Omental fat pad (tissue), 4 donors: ENCODE measurements around the gene DUSP5. TPM values are rescaled to one million over a fixed set of nuclear protein-coding genes. Genes with fewer than 3 reads are reported as not detected.
"Not testable (repeated sequence)": the region's sequence is repeated elsewhere in the genome, so short reads cannot be mapped to it uniquely, and the experiment has no call there.

Experiments
- ATAC-seq: fragments of 150-250 bp; one replicate; pipeline ENCODE4 v1.9.1; 2016; ENCODE audit warnings: mild to moderate bottlenecking, moderate library complexity; ENCODE audit not compliant: low FRiP score
- DNase-seq: peaks from one replicate; pipeline ENCODE4 v3.0.0-alpha.2; 2019; ENCODE audit warnings: low spot score
- CTCF ChIP-seq, 3 donors: fragments of 450-650 bp; IDR thresholded peaks; one replicate each; pipeline ENCODE4 v1.5.1; 2016 to 2017; ENCODE audit warnings: antibody characterized with exemption in 3 of 3, mild to moderate bottlenecking in 3 of 3, moderate library complexity in 2 of 3
- total RNA-seq, 4 donors: library from RNA; depleted of rRNA; stranded (reverse); fragments of >200 nt; gene quantifications; one replicate each; pipeline ENCODE4 v1.1.0, GENCODE V29; 2016

Gene DUSP5
- total RNA-seq, 4 donors from 2014 or later: 9.2 to 71.4 (median 41.4) TPM

DNA sequence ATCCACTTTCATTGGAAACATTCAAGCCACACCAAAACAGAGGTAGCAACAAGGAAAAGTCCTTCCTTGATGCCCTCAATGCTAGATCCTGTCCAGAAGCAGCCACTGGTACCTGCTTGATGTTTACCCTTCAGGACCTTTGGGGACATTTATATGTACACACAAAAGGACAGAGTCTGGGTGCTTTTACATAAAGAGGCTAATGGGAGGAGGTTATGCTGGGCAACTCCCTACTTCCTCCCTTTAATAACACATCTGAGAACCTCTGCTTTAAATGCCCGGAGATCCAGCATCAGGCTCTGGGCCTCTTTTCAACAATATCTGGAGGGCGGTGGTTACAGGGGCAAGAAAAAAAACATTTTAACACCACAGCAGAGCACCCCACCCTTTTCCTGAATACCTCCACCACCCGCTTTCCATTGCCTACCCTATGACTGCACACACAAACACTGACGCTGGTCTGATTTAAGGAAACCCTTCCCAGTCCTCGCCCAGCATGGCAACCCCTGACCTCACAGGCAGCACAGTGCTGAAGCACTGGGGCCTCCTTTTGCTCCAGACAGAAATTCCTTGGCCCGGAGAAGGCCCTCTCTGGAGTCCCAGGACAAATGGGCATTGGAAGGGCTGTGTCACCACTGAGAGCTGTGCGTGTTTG is 39.3 kb upstream of the DUSP5 start:
- no peak for ATAC-seq
- no peak for TF ChIP-seq CTCF (IDR thresholded peaks at IDR 0.05)

GRCh38 chr10:110459600-110459999 is 38.1 kb upstream of the DUSP5 start:
- ATAC-seq: no peak
- no peak for DNase-seq
- no peak for TF ChIP-seq CTCF (IDR thresholded peaks at IDR 0.05)

More for the DNA sequence above, 39.3 kb upstream of the DUSP5 start:
- no peak for DNase-seq

DNA sequence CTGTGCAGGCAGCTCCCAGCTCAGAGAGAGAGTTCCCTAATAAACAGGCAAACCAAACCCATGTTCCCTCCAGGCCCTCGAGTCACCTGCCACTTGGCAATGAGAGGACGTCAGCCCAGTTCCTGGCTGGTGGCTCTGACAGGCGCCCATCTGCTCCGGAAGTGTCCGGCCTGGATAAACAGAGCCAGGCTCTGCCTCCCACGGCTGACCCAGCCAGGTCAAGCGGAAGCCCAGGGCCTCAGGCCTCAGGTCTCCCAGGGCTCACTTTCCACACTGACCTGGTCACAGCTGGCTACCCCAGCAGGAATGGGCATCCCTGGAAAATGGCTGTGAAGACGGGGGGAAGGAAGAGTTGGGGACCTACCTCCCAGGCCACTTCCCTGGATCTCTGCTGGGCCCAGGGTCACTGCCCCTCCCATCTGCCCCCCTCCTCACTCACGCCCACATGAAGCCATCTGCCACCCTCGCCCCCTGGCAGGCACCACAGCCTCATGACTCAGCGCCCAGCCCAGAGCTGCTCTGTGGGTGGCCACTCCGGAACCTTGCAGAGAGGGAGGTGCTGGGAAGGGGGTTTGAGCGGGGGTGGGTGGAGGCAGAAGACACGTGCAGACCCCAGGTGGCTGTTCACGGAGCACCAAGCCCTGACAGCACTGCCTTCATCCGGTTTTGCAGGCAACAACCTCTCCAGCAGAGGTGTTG is 37.4 kb upstream of the DUSP5 start:
- ATAC-seq: no peak
- no peak for DNase-seq
- TF ChIP-seq CTCF (IDR thresholded peaks at IDR 0.05): no peak

- TF ChIP-seq CTCF (IDR thresholded peaks at IDR 0.05): no peak
- ATAC-seq (no peak), DNase-seq (no peak)
These were observed 36.6 kb upstream of the DUSP5 start for GRCh38 chr10:110461088-110461487.

DNA sequence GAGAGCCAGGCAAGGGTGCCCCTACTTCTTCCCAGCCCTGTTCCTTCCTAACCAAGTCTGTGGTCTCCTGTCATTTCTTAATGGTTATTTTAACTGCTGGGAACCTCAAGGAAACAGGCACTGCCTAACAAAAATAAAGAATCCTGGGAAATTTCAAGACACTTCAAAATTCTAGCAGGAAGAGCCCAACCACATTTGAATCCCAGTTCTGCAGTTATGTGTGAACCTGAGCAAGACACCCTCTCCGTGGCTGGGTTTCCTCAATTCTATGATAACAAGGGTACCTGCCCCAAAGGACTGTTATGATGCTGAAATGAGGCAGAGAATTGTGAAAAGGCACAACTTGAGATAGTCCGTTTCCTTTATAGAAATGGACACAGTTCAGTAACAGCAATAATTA is 36.2 kb upstream of the DUSP5 start:
- DNase-seq: no peak
- TF ChIP-seq CTCF (IDR thresholded peaks at IDR 0.05): no peak
- ATAC-seq: no peak

GRCh38 chr10:110462166-110463095 is 35.3 kb upstream of the DUSP5 start:
- DNase-seq: no peak
- no peak for ATAC-seq
- no peak for TF ChIP-seq CTCF (IDR thresholded peaks at IDR 0.05)

- ATAC-seq: not testable (repeated sequence)
These were observed 29.4 kb upstream of the DUSP5 start for GRCh38 chr10:110468258-110468657.

GRCh38 chr10:110470541-110470940 is 27.2 kb upstream of the DUSP5 start:
- DNase-seq, ATAC-seq: not testable (repeated sequence)

More at GRCh38 chr10:110468258-110468657, 29.4 kb upstream of the DUSP5 start:
- DNase-seq: not testable (repeated sequence)
